Myometrial cell (primary cell): Measurements from ENCODE around the gene GIN1. TPM values are rescaled to one million over a fixed set of nuclear protein-coding genes. Genes with fewer than 3 reads are reported as not detected.

Experiments used
- total RNA-seq: library from RNA; depleted of rRNA; stranded (reverse); fragments of >200 nt; gene quantifications from 2 replicates; pipeline ENCODE4 v1.2.3, GENCODE V29; 2015

The GIN1 gene, protein sequence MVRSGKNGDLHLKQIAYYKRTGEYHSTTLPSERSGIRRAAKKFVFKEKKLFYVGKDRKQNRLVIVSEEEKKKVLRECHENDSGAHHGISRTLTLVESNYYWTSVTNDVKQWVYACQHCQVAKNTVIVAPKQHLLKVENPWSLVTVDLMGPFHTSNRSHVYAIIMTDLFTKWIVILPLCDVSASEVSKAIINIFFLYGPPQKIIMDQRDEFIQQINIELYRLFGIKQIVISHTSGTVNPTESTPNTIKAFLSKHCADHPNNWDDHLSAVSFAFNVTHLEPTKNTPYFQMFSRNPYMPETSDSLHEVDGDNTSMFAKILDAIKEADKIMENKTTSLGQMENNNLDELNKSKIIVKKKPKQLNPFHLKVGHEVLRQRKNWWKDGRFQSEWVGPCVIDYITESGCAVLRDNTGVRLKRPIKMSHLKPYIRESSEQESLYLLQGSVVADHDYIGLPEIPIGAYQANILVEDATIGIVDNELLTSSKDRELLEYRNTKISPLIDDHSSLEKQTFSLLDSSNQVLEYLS
- total RNA-seq: 5.5 and 7.8 TPM in 2 replicates

GRCh38 chr5:103119765-103120606 lies at the start of gene GIN1, which contains the start of gene PPIP5K2:
TSS of gene GIN1 (minus strand) at chr5:103120138. CDS start at chr5:103108707, 11,431 bp downstream.
TSS of gene PPIP5K2 (plus strand) at chr5:103120301. CDS start at chr5:103129590, 9,289 bp downstream.

Other genes with a start within 250 kb of the GIN1 start
- 26.8 and 46.8 TPM in 2 replicates for gene PPIP5K2, start 163 bp upstream of the GIN1 start, total RNA-seq
- 16.0 and 16.7 TPM in 2 replicates for gene MACIR, start 138.6 kb upstream of the GIN1 start, total RNA-seq